Measurements from ENCODE around the gene HOXB5.
A peak's percentile ranks its signal among the peaks of the same experiment; 100 is the strongest.

DNA sequence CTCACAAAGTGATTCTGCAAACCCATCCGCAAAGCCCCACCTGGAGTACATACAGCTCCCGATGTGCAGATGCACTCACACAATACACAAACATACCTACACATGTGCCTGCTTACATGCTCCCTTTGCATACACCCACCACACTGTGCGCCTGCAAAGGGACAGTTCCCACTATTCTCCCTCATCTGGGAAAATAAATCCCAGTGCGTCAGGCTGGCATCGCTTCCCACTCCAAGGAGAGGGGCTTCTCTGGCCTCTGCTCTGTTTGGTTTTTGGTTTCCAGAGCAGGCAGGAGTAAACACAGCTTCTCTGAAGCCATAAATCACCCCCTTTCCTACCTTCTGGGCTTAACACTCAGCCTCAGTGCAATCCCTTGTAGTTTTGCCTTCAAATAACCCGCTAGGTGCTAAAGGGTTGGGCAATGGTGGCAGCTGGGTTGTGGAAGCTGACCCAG, 30.2 kb downstream of the HOXB5 start:
- TF ChIP-seq CTCF (IDR thresholded peaks at IDR 0.05) (no peak), EZH2 (IDR thresholded peaks at IDR 0.05) (no peak), EZH2phosphoT487 (IDR thresholded peaks at IDR 0.05) (peak; percentile 24)
